GM19240 (cell line): ENCODE measurements around the gene TSFM.

ENCODE experiments used
- DNase-seq: peaks from one replicate; pipeline ENCODE4 v3.0.0; 2011; ENCODE audit warnings: low spot score; ENCODE audit not compliant: insufficient read length

Gene TSFM

DNA sequence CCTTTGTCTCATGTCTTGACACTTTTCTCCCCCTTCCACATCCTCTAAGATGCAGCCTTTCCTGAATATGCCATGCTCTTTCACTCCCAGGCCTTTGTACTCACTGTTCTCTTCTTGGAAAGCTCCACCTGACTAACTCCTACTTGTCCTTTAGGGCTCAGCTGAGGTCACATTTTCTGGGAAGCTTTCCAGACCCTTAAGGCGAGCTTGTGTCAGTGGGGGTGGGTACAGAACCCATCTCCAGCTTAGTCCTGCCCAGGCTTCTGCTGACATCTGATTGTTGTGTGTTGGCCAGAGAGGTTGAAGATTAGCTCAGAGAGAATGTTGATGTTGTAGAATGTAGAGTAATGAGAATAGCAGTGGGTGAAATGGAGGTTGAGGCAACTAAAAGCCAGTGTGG, 2.9 kb upstream of the TSFM start:
- DNase-seq: no peak

DNA sequence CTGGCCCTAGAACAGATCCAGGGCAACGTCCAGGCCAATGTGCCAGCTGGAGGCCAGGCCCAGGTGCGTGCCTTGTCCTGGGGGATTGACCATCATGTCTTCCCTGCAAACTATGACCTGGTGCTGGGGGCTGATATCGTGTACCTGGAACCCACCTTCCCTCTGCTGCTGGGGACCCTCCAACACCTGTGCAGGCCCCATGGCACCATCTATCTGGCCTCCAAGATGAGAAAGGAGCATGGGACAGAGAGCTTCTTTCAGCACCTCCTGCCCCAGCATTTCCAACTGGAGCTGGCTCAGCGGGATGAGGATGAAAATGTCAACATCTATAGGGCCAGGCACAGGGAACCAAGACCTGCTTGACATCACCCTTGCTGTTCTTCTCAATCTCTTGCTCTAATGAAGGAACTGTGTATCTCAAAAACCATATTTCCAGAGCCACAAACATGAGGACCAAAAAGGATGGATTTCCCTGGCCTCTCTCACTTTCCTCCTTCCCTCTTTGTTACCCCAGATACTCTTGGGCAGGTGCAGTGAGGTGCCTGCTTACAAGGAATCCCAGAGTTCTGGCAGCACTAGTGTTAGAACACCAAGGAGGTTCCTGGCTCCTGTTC, 2.2 kb upstream of the TSFM start:
- DNase-seq: no peak

DNA sequence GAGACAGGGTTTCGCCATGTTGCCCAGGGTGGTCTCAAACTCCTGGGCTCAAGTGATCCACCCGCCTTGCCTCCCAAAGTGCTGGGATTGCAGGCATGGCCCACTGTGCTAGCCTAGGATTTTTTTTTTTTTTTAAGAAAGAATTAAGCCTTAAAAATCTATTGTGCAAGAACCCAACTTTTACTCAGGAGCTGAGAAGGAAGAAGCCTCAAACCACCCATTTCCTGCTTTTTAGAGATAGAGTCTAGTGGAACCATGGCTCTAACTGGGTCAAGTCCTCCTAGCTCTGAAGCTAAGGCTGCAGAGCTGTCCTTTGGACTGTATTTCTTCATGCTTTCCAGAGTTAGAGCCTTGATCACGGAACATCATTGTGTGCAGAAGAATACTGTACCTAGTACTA, 1.3 kb upstream of the TSFM start:
- no peak for DNase-seq

DNA sequence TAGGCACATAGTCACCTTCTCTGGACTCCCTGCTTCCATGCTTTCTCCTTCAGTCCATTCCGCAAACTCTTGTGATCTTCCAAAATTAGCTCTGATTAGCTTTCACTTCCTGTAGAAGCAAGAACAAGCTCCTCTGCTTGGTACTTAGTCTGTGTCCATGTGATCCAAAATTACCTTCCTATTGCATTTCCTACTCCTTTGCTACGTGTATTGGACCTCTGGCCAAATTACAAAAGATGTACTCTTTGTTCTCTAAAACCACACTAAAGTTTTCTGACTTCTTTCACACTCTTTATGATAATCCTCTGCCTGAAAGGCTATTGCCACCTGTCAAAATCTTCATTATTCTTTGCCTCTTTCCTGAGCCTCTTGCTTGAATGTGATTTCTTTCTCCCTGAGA, 786 bp upstream of the TSFM start:
- DNase-seq: no peak

DNA sequence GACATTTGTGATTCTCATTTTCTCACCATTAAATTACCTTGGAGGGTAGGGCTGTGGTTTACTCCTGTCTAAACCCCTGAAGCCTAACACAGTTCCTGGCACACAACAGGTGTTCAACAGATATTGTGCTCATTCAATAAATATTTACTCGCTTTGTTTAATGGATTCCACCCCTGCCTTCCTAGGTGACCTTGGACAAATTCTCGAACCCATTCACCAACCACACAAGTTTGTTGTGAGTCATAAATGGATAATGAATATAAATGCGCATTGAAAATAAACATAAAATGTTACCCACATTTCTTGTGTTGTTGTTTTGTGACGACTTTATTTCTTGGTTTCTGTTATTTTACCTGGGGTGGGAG, 362 bp upstream of the TSFM start:
- no peak for DNase-seq

DNA sequence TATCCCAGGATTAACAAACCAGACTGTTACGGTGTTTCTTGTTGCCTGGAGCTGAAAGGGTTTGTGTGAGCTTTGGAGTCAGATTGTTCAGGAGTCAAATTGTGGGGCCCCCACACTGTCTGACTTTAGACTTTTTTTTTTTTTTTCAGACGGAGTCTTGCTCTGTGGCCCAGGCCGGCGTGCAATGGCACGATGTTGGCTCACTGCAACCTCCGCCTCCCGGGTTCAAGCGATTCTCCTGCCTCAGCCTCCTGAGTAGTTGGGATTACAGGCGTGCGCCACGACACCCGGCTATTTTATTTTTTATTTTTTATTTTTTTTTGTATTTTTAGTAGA, 847 bp downstream of the TSFM start:
- DNase-seq: no peak

DNA sequence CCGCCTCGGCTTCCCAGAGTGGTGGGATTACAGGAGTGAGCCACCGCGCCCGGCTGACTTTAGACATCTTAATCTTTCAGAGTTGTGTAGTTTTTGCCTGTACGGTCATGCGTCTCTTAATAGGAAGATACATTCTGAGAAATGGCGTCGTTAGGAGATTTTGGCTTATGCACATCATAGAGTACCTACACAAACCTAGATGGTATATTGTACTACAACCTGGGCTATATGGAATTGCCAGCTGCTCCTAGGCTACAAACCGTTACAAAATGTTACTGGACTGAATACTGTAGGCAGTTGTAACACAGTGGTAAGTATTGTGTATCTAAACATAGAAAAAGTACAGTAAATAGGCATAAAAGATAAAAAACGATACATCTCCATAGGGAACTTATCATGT, 1.3 kb downstream of the TSFM start:
- DNase-seq: no peak

DNA sequence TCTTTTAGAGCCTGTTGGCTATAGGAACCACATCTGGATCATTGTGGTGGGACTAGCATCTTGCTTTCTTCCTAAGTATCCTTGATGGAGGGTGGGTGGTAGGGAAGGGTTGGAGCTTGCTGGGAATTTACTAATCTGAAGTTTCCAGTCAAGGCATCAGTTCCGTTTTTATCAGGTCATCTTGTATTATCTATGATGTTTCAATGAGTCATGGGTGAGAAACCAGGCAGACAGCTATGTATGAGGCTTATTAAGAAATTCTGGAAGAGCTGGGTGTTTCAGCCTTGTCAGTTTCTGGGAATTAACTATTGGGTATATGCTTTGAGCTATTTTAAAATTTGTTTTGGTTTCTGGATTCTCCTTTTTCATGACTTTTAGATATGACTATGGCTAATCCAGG, 11.3 kb downstream of the TSFM start:
- no peak for DNase-seq

DNA sequence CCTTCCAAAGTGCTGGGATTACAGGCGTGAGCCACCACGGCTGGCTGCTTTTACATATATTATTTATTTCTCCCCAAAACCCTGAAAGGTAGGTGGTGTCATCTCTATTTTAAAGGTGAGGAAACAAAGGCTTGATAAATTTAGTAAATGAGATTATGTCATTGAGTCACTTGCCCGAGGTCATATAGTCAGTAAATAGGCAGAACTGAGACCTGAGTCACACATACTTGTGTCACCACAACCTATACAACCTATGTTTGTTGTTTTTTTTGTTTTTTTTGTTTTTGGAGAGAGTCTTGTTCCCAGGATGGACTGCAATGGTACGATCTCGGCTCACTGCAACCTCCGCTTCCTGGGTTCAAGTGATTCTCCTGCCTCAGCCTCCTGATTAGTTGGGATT, 12.8 kb downstream of the TSFM start:
- no peak for DNase-seq

DNA sequence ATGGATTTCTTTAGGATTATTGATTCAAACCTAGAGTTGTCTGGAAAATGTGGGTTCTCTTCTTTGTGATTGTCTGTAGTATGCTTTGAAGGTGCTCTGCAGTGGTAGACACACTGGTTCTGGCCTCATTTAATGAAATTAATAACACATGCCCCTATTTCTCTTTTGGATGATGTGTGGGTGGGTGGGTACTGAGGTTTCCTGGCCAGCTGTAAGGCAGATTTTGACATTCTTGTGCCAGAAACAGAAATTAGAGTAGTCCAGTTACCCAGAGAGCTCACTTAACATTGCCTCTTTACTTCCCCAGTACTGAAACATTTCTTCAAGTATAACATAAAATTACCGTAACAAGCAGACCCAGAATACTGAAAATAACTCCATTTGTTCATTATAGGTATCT, 14.4 kb downstream of the TSFM start:
- DNase-seq: no peak

DNA sequence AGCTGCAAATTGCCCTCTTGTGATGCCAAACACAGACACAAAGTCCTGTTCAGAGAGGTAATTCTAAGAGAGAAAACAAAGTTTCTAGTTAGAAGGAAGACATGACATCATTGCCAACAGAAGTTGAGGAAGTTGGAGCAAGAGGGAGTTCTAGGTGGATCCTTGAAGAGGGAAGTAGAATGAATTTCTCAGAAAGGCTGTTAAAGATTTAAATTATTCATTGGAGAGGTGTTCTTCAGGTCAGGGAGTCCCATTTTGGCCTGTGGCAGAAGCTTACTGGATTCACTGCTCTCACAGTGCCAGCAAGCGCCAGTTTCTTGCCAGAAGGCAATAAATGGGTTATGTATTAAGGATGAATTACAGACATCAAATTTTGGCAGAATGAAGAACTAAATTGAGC, 15.3 kb downstream of the TSFM start:
- no peak for DNase-seq

DNA sequence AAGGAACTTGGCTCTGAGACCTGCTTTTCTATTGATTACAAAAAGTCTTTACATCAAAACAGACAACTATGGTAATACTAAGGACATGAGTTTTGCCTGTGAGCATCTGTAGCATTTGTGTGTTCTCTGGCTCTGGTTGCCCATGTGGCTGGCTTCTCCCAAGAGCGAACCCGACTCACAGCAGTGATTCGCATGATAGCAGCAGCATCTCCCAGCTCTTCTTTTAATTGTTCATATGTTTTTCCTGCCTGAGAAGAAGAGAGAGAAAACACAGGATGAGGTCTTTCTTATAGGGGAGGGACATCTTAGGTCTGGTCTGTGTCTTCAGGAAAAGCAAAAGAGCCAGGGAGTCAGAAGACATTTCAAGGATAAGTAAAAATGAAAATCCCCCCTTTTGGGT, 18.4 kb downstream of the TSFM start:
- no peak for DNase-seq

DNA sequence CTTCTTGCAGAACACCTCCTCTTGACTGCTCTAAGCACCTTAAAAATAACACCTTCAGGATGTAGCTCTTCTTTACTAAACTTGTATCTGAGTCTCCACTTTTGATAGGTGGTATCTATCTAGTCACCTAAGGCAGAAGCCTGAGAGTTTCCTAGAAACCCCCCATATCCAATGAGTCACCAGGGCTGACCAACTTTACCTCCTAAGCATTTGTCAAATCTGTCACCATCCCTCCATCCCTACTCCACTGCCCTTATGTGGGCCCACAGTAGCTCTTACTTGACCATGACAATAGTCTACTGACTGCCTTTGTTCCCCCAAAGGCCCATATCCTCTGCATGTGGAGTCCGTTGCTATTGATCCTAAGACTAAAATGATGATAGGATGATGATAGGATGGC, 20.0 kb downstream of the TSFM start:
- DNase-seq: no peak

DNA sequence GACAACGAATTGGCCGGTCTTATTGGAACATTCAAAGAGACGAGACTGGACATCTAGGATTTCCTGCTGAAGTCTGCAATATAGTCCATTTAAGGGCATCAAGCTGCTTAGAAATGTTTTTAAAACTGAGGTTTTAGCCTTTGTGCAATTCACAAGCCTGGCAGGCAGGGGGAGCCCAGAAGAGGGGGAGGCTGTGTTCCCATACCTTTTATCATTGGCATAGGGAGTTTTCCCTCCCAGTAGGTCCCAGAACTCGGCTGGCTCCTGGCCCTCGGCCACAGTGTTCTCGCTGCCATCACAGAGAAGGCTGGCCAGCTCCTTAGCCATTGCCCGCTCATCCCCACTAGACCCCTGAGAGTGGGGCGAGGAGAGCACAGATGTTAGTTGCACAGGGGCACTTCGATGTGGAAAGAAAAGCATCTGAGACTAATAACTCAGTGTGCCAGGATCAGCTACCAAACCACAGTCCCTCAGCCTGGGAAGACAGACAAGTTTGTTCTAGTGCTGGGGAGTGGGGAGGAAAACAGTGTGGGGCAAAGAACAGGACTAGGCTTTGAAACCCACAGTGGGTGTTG, 20.8 kb downstream of the TSFM start:
- DNase-seq: no peak

DNA sequence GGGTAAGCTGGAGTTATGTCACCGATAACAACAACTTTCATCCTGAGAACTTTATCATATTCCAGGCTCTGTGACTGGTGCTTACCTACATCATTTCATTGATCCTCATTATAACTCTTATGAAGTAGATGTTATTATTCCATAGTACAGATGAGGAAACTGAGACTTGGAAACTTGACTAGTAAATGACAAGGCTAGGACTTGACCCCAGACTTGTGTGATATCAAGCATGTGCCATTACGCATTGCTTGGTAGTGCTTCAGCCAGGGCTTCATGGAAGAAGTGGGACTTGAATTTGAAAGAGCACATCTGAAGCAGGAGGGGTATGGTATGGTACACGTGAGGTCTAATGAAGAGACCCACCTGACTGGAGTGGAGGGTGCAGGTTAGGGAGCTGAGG, 24.1 kb downstream of the TSFM start:
- DNase-seq: no peak

DNA sequence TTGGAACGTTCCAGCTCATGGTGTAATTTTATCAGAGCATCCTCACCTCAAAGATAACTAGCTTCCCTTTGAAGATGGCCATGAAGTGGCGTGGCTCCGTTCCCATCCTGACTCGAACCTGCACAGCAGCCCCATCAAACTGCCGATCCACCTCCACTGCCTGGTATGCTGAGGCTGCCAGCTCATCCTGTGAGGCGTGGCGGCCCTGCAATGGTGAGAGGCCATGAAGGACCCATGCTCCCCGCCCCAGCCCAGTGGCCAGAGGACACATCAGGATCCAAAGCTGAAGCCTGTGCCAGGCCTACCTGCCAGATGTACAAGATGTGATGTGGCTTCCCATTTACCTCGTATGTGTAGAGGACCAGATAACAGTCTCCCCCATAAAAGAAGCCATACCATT, 24.7 kb downstream of the TSFM start:
- DNase-seq: no peak

DNA sequence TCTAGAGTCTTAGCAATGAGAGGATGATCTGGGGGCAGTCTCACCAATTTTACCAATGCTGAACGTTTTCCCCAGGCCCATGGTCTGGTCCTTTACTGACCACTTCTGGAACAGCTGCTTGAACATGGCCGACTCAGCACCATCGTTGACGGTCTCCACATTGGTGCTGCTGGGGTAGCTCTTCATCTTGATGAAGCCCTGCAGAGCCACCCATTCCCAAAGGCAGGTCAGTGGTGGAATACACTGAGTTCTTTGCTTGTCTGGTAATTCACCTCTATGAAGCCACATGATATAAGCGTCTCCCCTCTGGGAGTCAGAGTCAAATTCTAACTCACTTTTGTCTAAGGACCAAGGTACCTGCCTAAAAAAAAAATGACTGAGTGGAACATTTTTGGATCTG, 25.8 kb downstream of the TSFM start:
- no peak for DNase-seq

DNA sequence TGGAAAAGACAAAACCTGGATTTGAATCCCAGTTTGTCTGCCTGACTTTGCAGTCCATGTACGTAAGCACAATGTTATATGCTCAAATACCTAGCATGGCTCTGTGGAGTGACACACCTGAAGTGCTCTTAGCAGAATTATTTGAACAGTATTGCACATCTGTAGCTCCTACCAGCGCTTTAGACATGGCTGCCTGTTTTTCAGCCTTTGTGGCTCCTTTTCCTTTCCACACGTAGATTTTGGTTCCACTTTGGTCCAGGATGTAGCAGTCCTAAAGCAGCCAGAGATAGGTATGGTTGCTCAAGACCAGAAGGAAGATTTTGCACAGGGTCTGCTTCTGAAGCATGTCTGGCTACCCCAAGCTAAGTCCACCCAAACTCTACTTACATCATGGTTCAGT, 26.8 kb downstream of the TSFM start:
- no peak for DNase-seq

DNA sequence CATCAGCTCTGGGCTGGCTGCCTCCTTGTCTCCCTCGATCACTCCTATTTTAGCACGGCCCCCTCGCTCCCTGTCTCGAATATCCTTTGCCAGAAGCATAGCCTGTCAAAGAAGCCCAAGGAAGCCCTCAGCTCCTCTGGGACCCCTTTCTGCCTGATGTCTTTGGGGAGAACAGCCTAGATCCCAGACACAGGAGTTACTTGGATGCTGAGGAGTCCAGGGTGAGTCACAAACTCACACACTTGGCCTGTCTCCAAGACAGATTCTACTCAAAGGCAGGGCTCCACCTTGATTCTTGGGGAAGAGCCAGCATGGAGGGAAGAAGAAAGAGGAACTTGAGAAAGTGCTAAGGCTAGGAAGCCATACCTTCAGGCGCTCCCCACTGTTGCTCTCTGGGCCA, 27.9 kb downstream of the TSFM start:
- no peak for DNase-seq

DNA sequence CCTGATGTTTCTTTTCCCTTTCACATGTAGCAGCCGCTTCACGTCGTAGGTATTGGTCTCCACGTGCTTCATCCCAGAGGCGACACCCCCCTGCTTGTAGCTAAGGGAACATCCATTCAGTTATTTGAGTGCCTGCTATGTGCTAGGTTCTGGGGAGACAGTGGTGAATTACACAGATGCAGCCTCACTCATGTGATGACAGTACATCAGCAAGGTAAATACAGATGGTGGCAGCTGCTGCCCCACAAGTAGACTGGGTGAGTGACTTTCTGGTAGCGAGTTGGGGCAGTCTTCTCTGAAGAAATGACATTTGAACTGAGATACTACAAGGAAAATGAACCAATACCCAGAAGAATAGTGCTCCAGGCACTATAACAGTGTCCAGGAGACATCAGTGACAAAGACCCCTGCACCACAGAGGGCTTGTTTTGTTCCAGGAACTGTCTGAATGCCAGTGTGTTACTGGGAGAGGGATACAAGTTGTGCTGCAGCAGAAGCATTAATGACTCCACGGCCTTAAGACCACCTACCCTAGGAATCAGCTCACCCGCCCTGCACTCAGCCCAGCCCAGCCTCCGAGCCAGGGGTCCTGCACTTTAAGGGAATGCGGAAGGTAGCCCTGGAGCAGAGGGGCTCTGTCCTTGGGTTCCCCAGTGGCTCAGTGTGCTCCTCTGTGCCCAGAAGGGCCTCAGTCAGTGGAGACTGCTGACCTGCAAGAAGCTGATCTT, 28.6 kb downstream of the TSFM start:
- DNase-seq: no peak

DNA sequence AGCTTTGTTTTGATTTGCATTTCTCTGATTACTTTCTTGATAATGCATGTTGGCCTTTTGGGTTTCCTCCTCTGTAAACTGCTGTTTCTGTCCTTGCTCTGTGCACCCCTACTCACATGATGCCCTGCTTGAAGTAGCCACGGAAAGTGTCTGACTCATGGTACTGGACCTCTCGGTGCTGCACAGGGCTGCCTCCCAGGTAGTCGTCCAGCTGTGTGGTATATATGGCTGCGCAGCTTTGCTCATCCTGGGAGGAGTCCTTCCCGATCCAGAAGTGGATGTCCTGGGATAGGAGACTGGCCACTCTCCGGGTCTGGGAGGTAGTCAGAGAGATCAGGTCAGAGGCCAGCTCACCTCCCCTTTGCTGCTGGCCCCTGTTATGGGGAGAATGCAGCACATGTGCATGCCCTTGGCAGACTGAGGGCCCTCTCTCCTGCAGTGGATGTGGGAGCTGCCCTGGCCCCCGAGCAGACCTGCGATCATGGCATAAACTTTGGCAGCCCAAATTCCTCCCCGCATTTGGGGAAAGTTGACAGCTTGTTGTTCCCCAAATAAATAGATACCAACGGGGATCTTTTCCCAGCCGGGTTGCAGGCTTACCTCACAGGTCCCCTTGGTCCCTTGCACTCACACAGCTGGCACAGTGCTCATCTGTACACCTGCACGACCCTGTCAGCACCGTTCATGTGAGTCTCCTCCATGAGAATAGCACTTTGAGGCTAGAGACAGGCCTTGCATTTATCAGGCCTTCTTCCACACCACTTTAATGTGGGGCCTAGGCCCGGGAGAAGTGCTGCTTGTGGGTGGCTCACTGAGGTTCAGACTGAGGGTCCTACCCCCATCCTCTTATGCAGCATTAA, 30.8 kb downstream of the TSFM start:
- DNase-seq: no peak

DNA sequence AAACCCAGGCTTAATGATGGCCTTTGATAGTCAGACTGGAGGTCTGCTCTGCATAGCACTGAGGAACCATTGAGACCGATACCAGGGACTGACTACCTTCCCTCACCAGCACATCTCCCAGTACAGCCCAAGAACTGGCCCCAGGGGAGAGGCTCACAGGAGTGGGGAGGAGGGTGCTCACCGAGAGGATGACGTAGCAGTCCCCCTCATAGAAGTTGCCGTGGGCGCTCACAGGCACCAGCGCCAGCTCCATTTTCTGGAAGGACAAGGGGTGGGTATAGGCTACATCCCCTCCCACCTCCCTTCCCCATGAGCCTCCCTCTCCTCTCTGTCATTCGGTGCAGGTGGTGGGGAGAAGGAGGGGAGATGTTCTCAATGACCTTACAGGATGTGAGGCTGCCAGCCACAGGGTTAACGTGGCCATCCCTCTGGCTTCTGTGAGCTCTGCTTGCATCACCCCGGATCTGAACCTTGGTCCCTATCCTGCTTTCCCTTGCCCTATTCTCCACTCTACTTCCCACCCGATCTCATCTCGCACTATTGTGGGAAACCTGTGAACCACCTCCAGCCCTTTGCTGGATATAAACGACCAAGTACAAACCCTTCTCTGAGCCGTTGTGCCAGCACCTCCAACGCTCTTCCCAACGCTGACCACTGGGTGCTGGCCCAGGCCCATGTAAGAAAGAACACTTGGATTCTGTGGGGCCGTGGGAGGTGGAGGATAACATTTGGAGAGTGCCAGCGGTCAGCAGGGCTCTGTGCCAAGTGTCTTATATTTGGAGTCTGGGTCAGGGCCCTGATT, 31.6 kb downstream of the TSFM start:
- no peak for DNase-seq
